HEK293 (cell line): ENCODE results near the gene C13orf46.

Source experiments
- CTCF ChIA-PET: fragments of 350-600 bp; formaldehyde crosslinking; extraction: SDS; loops from one replicate; lab custom pipeline; 2021; ENCODE audit warnings: antibody characterized with exemption; lab: Yijun Ruan, JAX
- POLR2A ChIA-PET: fragments of 300-600 bp; formaldehyde crosslinking; extraction: SDS; loops from one replicate; lab custom pipeline; 2020; ENCODE audit warnings: antibody characterized with exemption, inconsistent platforms; lab: Yijun Ruan, JAX
- H3K27ac ChIP-seq: fragments of 200-500 bp; sonication (Bioruptor generic); 2 replicates; pipeline ENCODE4 v1.5.1; 2014; ENCODE audit warnings: low read depth, low read length, control low read depth, inconsistent platforms; ENCODE audit errors: extremely low read depth
- H3K36me3 ChIP-seq, 2 experiments: fragments of 200-500 bp in 1 of 2; sonication (Bioruptor generic) in 1 of 2; 1 replicate in 1 of 2; 2 replicates in 1 of 2; pipeline ENCODE4 v1.5.1; 2014 to 2017; ENCODE audit warnings: inconsistent platforms in 2 of 2, low read length in 2 of 2; ENCODE audit not compliant: control insufficient read depth in 2 of 2, insufficient read depth in 1 of 2
- H3K4me1 ChIP-seq: fragments of 200-500 bp; sonication (Bioruptor generic); 2 replicates; pipeline ENCODE4 v1.5.1; 2014; ENCODE audit warnings: mild to moderate bottlenecking, low read length, inconsistent platforms; ENCODE audit not compliant: control insufficient read depth, insufficient read depth
- H3K4me3 ChIP-seq: 2 replicates; pipeline ENCODE4 v1.5.1; 2011; ENCODE audit warnings: low read depth, mild to moderate bottlenecking, control low read depth, low read length, moderate library complexity
- H3K9me3 ChIP-seq: fragments of 200-500 bp; sonication (Bioruptor generic); 2 replicates; pipeline ENCODE4 v1.5.1; 2014; ENCODE audit warnings: low read depth, low read length, inconsistent platforms; ENCODE audit not compliant: control insufficient read depth, insufficient read depth
- GLIS1 ChIP-seq: fragments of 450-650 bp; formaldehyde crosslinking; IDR thresholded peaks from 2 replicates; pipeline ENCODE4 v1.5.1; 2016; ENCODE audit warnings: missing biosample characterization, missing genetic modification characterization
- HOXC10 ChIP-seq: sonication (generic); formaldehyde crosslinking; IDR thresholded peaks from 2 replicates; pipeline ENCODE4 v1.8.1; 2023; ENCODE audit warnings: mild to moderate bottlenecking, missing genetic modification reagents
- MZF1 ChIP-seq: fragments of 450-650 bp; formaldehyde crosslinking; IDR thresholded peaks from 2 replicates; pipeline ENCODE4 v1.5.1; 2017; ENCODE audit warnings: missing biosample characterization, missing genetic modification characterization, borderline replicate concordance
- PRDM10 ChIP-seq: fragments of 450-650 bp; formaldehyde crosslinking; IDR thresholded peaks from 2 replicates; pipeline ENCODE4 v1.5.1; 2016; ENCODE audit warnings: missing biosample characterization, missing genetic modification characterization
- PRDM2 ChIP-seq: fragments of 450-650 bp; formaldehyde crosslinking; IDR thresholded peaks from 2 replicates; pipeline ENCODE4 v1.5.1; 2016; ENCODE audit warnings: missing biosample characterization, missing genetic modification characterization, borderline replicate concordance
- TCF7L2 ChIP-seq: IDR thresholded peaks from 2 replicates; pipeline ENCODE4 v1.6.1; 2011; ENCODE audit warnings: low read depth, mild to moderate bottlenecking, inconsistent platforms, low read length, moderate library complexity, borderline replicate concordance
- ZBTB48 ChIP-seq: fragments of 450-650 bp; formaldehyde crosslinking; IDR thresholded peaks from 2 replicates; pipeline ENCODE4 v1.5.1; 2016; ENCODE audit warnings: missing biosample characterization, missing genetic modification characterization
- ZFP3 ChIP-seq: fragments of 450-650 bp; formaldehyde crosslinking; IDR thresholded peaks from 2 replicates; pipeline ENCODE4 v1.5.1; 2016; ENCODE audit warnings: low read depth, missing biosample characterization, missing genetic modification characterization
- ZNF114 ChIP-seq: fragments of 450-650 bp; formaldehyde crosslinking; IDR thresholded peaks from 2 replicates; pipeline ENCODE4 v1.5.0; 2017; ENCODE audit warnings: missing biosample characterization, missing genetic modification characterization
- ZNF18 ChIP-seq: fragments of 450-650 bp; formaldehyde crosslinking; IDR thresholded peaks from 2 replicates; pipeline ENCODE4 v1.5.1; 2016; ENCODE audit warnings: missing biosample characterization, missing genetic modification characterization
- ZNF202 ChIP-seq: fragments of 450-650 bp; formaldehyde crosslinking; IDR thresholded peaks from 2 replicates; pipeline ENCODE4 v1.5.1; 2016; ENCODE audit warnings: missing biosample characterization, missing genetic modification characterization, borderline replicate concordance
- ZNF26 ChIP-seq: fragments of 450-650 bp; formaldehyde crosslinking; IDR thresholded peaks from 2 replicates; pipeline ENCODE4 v1.5.1; 2016; ENCODE audit warnings: missing biosample characterization, missing genetic modification characterization
- ZNF335 ChIP-seq: fragments of 450-650 bp; formaldehyde crosslinking; conservative IDR thresholded peaks from 2 replicates; pipeline ENCODE4 v1.5.1; 2016; ENCODE audit warnings: missing biosample characterization, missing genetic modification characterization
- ZNF37A ChIP-seq: fragments of 450-650 bp; IDR thresholded peaks from 2 replicates; pipeline ENCODE4 v1.5.1; 2018; ENCODE audit warnings: missing biosample characterization, missing genetic modification characterization
- ZNF548 ChIP-seq: fragments of 450-650 bp; formaldehyde crosslinking; IDR thresholded peaks from 2 replicates; pipeline ENCODE4 v1.5.1; 2016; ENCODE audit warnings: missing biosample characterization, missing genetic modification characterization
- ZNF660 ChIP-seq: fragments of 450-650 bp; IDR thresholded peaks from 2 replicates; pipeline ENCODE4 v1.5.1; 2018; ENCODE audit warnings: missing biosample characterization, mild to moderate bottlenecking, missing genetic modification characterization
- ZNF768 ChIP-seq: fragments of 450-650 bp; formaldehyde crosslinking; IDR thresholded peaks from 2 replicates; pipeline ENCODE4 v1.5.1; 2018; ENCODE audit warnings: missing biosample characterization, mild to moderate bottlenecking, missing genetic modification characterization
- ZSCAN30 ChIP-seq: fragments of 450-650 bp; IDR thresholded peaks from 2 replicates; pipeline ENCODE4 v1.5.1; 2018; ENCODE audit warnings: missing biosample characterization, mild to moderate bottlenecking, missing genetic modification characterization, moderate library complexity
- ZXDB ChIP-seq: fragments of 450-650 bp; formaldehyde crosslinking; IDR thresholded peaks from 2 replicates; pipeline ENCODE4 v1.5.1; 2016; ENCODE audit warnings: missing biosample characterization, missing genetic modification characterization

Gene C13orf46

GRCh38 chr13:113919761-113920559 is 53.9 kb downstream of the C13orf46 start (continued):
- TF ChIP-seq PRDM2 (tag by site-specific recombination): no peak

- no peak for TF ChIP-seq TCF7L2
- TF ChIP-seq ZNF26 (tag by site-specific recombination): no peak
- TF ChIP-seq HOXC10: no peak
- no peak for TF ChIP-seq GLIS1 (tag by site-specific recombination)
- TF ChIP-seq PRDM10 (tag by site-specific recombination): no peak
- TF ChIP-seq MZF1: no peak
- TF ChIP-seq ZSCAN30 (tag by site-specific recombination): no peak
- no peak for TF ChIP-seq ZNF114
- TF ChIP-seq ZNF548 (tag by site-specific recombination): no peak
- no peak for TF ChIP-seq ZNF37A (tag by site-specific recombination)
- no peak for TF ChIP-seq ZNF202 (tag by site-specific recombination)
- TF ChIP-seq ZNF768: no peak
- TF ChIP-seq ZFP3 (tag by site-specific recombination): no peak
- TF ChIP-seq ZXDB: no peak
- no peak for TF ChIP-seq ZNF18 (tag by site-specific recombination)
- no peak for TF ChIP-seq ZNF335 (tag by site-specific recombination)
- no peak for TF ChIP-seq ZNF660
- TF ChIP-seq ZBTB48: no peak
- no peaks in the 10 kb centered on the region for H3K4me1 ChIP-seq
- ChIA-PET POLR2A (no interaction called here), CTCF (no interaction called here)
- H3K4me3 ChIP-seq: no peak overlapping the region
- H3K36me3 ChIP-seq: no peaks in the 10 kb centered on the region
- H3K27ac ChIP-seq: no peak overlapping the region
- H3K9me3 ChIP-seq: no peaks in the 10 kb centered on the region
Measured at GRCh38 chr13:113918981-113919701, 54.7 kb downstream of the C13orf46 start.
